ENCODE measurements around the gene SIPA1L3.
A peak's percentile ranks its signal among the peaks of the same experiment; 100 is the strongest.

Gene SIPA1L3

GRCh38 chr19:38206006-38206745, 299.2 kb downstream of the SIPA1L3 start:
- POLR2A ChIA-PET: no interaction called here
- H3K4me1 ChIP-seq (ENCODE audit: control extremely low read depth in 1 of 4, control insufficient read depth in 4 of 4, insufficient read depth in 4 of 4, low read length in 3 of 4): peaks cover 0 to 24% (median 18%) of the 10 kb centered on the region in 4 experiments
- H3K36me3 ChIP-seq (ENCODE audit: control insufficient read depth in 4 of 4, insufficient read depth in 4 of 4, low read length in 3 of 4): peaks cover 6 to 53% (median 25%) of the 10 kb centered on the region in 4 experiments
- no peak for DNase-seq
- no peak overlapping the region for H3K4me3 ChIP-seq (ENCODE audit: control insufficient read depth in 1 of 7, extremely low read depth in 1 of 7, insufficient read depth in 4 of 7, low read depth in 2 of 7, low read length in 6 of 7)
- no peaks in the 10 kb centered on the region for H3K9me3 ChIP-seq (ENCODE audit: control extremely low read depth in 1 of 5, control insufficient read depth in 4 of 5, insufficient read depth in 2 of 5, low read depth in 1 of 5, low read length in 4 of 5)
- peaks cover 0 to 31% (median 11%) of the 10 kb centered on the region in 5 experiments for H3K27me3 ChIP-seq (replicated peaks in 2 of 5; ENCODE audit: control insufficient read depth in 4 of 5, insufficient read depth in 5 of 5, low read length in 4 of 5)
- H3K27ac ChIP-seq (ENCODE audit: insufficient read depth in 1 of 2, low read depth in 1 of 2, low read length in 2 of 2, poor library complexity in 1 of 2, severe bottlenecking in 2 of 2): no peak overlapping the region
- WGBS (ENCODE audit: insufficient coverage): 98% methylated on average over 27 of the region's 36 CpGs
- CTCF ChIA-PET: interaction anchor here (1.1 kb wide), 1 partner anchor 21 kb away, joined by 4 read pairs; no protein-coding TSS in a partner anchor

GRCh38 chr19:38206928-38207327, 299.9 kb downstream of the SIPA1L3 start:
- peaks cover 0 to 38% (median 11%) of the 10 kb centered on the region in 5 experiments for H3K27me3 ChIP-seq (replicated peaks in 2 of 5; ENCODE audit: control insufficient read depth in 4 of 5, insufficient read depth in 5 of 5, low read length in 4 of 5)
- peaks cover 0 to 31% (median 23%) of the 10 kb centered on the region in 4 experiments for H3K4me1 ChIP-seq (ENCODE audit: control extremely low read depth in 1 of 4, control insufficient read depth in 4 of 4, insufficient read depth in 4 of 4, low read length in 3 of 4)
- ChIA-PET CTCF (interaction anchor here (1.1 kb wide), 1 partner anchor 21 kb away, joined by 4 read pairs; no protein-coding TSS in a partner anchor), POLR2A (no interaction called here)
- peaks cover 4 to 46% (median 18%) of the 10 kb centered on the region in 4 experiments for H3K36me3 ChIP-seq (ENCODE audit: control insufficient read depth in 4 of 4, insufficient read depth in 4 of 4, low read length in 3 of 4)
- H3K4me3 ChIP-seq (ENCODE audit: control insufficient read depth in 1 of 7, extremely low read depth in 1 of 7, insufficient read depth in 4 of 7, low read depth in 2 of 7, low read length in 6 of 7): no peak overlapping the region
- no peaks in the 10 kb centered on the region for H3K9me3 ChIP-seq (ENCODE audit: control extremely low read depth in 1 of 5, control insufficient read depth in 4 of 5, insufficient read depth in 2 of 5, low read depth in 1 of 5, low read length in 4 of 5)
- no peak overlapping the region for H3K27ac ChIP-seq (ENCODE audit: insufficient read depth in 1 of 2, low read depth in 1 of 2, low read length in 2 of 2, poor library complexity in 1 of 2, severe bottlenecking in 2 of 2)
- DNase-seq: no peak
- WGBS (ENCODE audit: insufficient coverage): 96% methylated on average over 15 of the region's 16 CpGs

GRCh38 chr19:38207543-38207942, 300.5 kb downstream of the SIPA1L3 start:
- Histone ChIP-seq H3K9me3 (ENCODE audit: control extremely low read depth in 1 of 5, control insufficient read depth in 4 of 5, insufficient read depth in 2 of 5, low read depth in 1 of 5, low read length in 4 of 5) (no peaks in the 10 kb centered on the region), H3K27me3 (replicated peaks in 2 of 5; ENCODE audit: control insufficient read depth in 4 of 5, insufficient read depth in 5 of 5, low read length in 4 of 5) (peaks cover 0 to 39% (median 11%) of the 10 kb centered on the region in 5 experiments), H3K4me1 (ENCODE audit: control extremely low read depth in 1 of 4, control insufficient read depth in 4 of 4, insufficient read depth in 4 of 4, low read length in 3 of 4) (peaks cover 0 to 34% (median 23%) of the 10 kb centered on the region in 4 experiments), H3K36me3 (ENCODE audit: control insufficient read depth in 4 of 4, insufficient read depth in 4 of 4, low read length in 3 of 4) (peaks cover 3 to 42% (median 16%) of the 10 kb centered on the region in 4 experiments), H3K4me3 (ENCODE audit: control insufficient read depth in 1 of 7, extremely low read depth in 1 of 7, insufficient read depth in 4 of 7, low read depth in 2 of 7, low read length in 6 of 7) (no peak overlapping the region), H3K27ac (ENCODE audit: insufficient read depth in 1 of 2, low read depth in 1 of 2, low read length in 2 of 2, poor library complexity in 1 of 2, severe bottlenecking in 2 of 2) (no peak overlapping the region)
- DNase-seq: no peak
- 96% methylated on average over 4 of the region's 12 CpGs for WGBS (ENCODE audit: insufficient coverage)
- ChIA-PET CTCF (no interaction called here), POLR2A (no interaction called here)

DNA sequence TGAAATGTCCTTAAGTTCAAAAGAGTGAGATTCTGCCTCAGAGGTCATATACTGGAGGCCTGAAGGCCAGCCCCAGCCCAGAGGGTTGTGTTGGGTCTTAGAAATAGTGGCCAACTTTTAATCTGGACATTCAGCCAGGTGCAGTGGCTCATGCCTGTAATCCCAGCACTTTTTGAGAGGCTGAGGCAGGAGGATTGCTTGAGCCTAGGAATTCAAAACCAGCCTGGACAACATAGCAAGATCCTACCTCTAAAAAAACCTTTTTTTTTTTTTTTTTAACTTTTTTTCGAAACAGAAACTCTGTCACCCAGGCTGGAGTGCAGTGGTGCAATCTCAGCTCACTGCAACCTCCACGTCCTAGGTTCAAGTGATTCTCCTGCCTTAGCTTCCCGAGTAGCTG, 301.6 kb downstream of the SIPA1L3 start:
- peaks cover 0 to 50% (median 13%) of the 10 kb centered on the region in 5 experiments for H3K27me3 ChIP-seq (replicated peaks in 2 of 5; ENCODE audit: control insufficient read depth in 4 of 5, insufficient read depth in 5 of 5, low read length in 4 of 5)

GRCh38 chr19:38209152-38209551, 302.1 kb downstream of the SIPA1L3 start:
- Histone ChIP-seq H3K27ac (ENCODE audit: insufficient read depth in 1 of 2, low read depth in 1 of 2, low read length in 2 of 2, poor library complexity in 1 of 2, severe bottlenecking in 2 of 2) (no peak overlapping the region), H3K4me3 (ENCODE audit: control insufficient read depth in 1 of 7, extremely low read depth in 1 of 7, insufficient read depth in 4 of 7, low read depth in 2 of 7, low read length in 6 of 7) (peak overlapping the region in 1 of 7 experiments; percentile 48), H3K4me1 (ENCODE audit: control extremely low read depth in 1 of 4, control insufficient read depth in 4 of 4, insufficient read depth in 4 of 4, low read length in 3 of 4) (peaks cover 0 to 48% (median 31%) of the 10 kb centered on the region in 4 experiments), H3K36me3 (ENCODE audit: control insufficient read depth in 4 of 4, insufficient read depth in 4 of 4, low read length in 3 of 4) (peaks cover 0 to 26% (median 6%) of the 10 kb centered on the region in 4 experiments), H3K27me3 (replicated peaks in 2 of 5; ENCODE audit: control insufficient read depth in 4 of 5, insufficient read depth in 5 of 5, low read length in 4 of 5) (peaks cover 0 to 50% (median 13%) of the 10 kb centered on the region in 5 experiments), H3K9me3 (ENCODE audit: control extremely low read depth in 1 of 5, control insufficient read depth in 4 of 5, insufficient read depth in 2 of 5, low read depth in 1 of 5, low read length in 4 of 5) (no peaks in the 10 kb centered on the region)
- ChIA-PET POLR2A (no interaction called here), CTCF (interaction anchor here (0.6 kb wide), 1 partner anchor 56 kb away, joined by 3 read pairs; no protein-coding TSS in a partner anchor)
- no peak for DNase-seq
- WGBS (ENCODE audit: insufficient coverage): 58% methylated on average over 5 of the region's 5 CpGs

More for the DNA sequence above, 301.6 kb downstream of the SIPA1L3 start:
- Histone ChIP-seq H3K4me3 (ENCODE audit: control insufficient read depth in 1 of 7, extremely low read depth in 1 of 7, insufficient read depth in 4 of 7, low read depth in 2 of 7, low read length in 6 of 7) (no peak overlapping the region), H3K9me3 (ENCODE audit: control extremely low read depth in 1 of 5, control insufficient read depth in 4 of 5, insufficient read depth in 2 of 5, low read depth in 1 of 5, low read length in 4 of 5) (no peaks in the 10 kb centered on the region), H3K27ac (ENCODE audit: insufficient read depth in 1 of 2, low read depth in 1 of 2, low read length in 2 of 2, poor library complexity in 1 of 2, severe bottlenecking in 2 of 2) (no peak overlapping the region), H3K4me1 (ENCODE audit: control extremely low read depth in 1 of 4, control insufficient read depth in 4 of 4, insufficient read depth in 4 of 4, low read length in 3 of 4) (peaks cover 0 to 44% (median 26%) of the 10 kb centered on the region in 4 experiments), H3K36me3 (ENCODE audit: control insufficient read depth in 4 of 4, insufficient read depth in 4 of 4, low read length in 3 of 4) (peaks cover 1 to 32% (median 9%) of the 10 kb centered on the region in 4 experiments)
- POLR2A ChIA-PET: no interaction called here
- DNase-seq: no peak
- 71% methylated on average over 2 of the region's 3 CpGs for WGBS (ENCODE audit: insufficient coverage)
- CTCF ChIA-PET: interaction anchor here (0.6 kb wide), 1 partner anchor 56 kb away, joined by 3 read pairs; no protein-coding TSS in a partner anchor

DNA sequence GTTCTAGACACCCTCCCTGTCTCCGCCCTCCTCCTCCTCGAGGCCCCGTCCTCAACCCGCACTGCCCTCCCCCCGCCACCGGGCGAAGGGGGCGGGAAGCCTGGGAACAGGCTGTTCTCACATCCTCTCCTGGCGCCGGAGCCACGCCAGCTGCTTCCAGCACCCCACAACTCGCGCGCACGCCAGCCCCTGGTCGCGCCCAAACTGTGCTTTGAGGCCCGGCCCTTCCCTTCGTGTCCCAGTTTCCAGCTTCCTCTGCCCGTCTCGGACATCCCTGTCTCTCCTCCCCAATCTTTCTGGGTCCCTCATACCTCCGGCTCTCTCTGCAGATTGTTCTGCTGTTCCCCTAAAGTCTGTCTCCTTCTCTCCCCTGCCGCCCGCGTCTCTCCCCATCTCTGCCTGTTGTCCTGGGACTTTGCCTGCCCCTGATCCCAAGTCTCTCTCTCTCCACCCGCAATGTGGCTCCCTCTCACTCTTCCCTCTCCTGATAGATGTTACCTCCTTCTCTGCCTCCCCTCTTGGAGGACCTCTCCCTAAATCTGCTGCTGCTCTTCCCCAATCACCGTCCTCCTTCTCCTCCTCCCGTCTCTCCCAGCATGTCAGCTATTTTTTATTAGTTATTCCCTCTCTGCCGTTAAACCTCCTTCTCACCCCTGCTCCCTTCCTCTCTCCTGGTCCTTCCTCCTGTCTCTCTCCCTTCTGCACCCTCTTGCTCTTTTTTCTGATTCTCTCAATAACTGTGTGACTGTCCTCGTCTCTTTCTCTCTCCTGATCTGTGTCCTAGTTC, 302.9 kb downstream of the SIPA1L3 start:
- Histone ChIP-seq H3K9me3 (ENCODE audit: control extremely low read depth in 1 of 5, control insufficient read depth in 4 of 5, insufficient read depth in 2 of 5, low read depth in 1 of 5, low read length in 4 of 5) (no peaks in the 10 kb centered on the region), H3K36me3 (ENCODE audit: control insufficient read depth in 4 of 4, insufficient read depth in 4 of 4, low read length in 3 of 4) (peaks cover 0 to 21% (median 5%) of the 10 kb centered on the region in 4 experiments), H3K4me3 (ENCODE audit: control insufficient read depth in 1 of 7, extremely low read depth in 1 of 7, insufficient read depth in 4 of 7, low read depth in 2 of 7, low read length in 6 of 7) (peak overlapping the region in 3 of 7 experiments; percentile 24 to 50 (median 43)), H3K27ac (ENCODE audit: insufficient read depth in 1 of 2, low read depth in 1 of 2, low read length in 2 of 2, poor library complexity in 1 of 2, severe bottlenecking in 2 of 2) (no peak overlapping the region), H3K4me1 (ENCODE audit: control extremely low read depth in 1 of 4, control insufficient read depth in 4 of 4, insufficient read depth in 4 of 4, low read length in 3 of 4) (peaks cover 0 to 53% (median 36%) of the 10 kb centered on the region in 4 experiments), H3K27me3 (replicated peaks in 2 of 5; ENCODE audit: control insufficient read depth in 4 of 5, insufficient read depth in 5 of 5, low read length in 4 of 5) (peaks cover 0 to 50% (median 13%) of the 10 kb centered on the region in 5 experiments)
- POLR2A ChIA-PET: no interaction called here
- no peak for DNase-seq
- CTCF ChIA-PET: no interaction called here
- 3% methylated on average over 29 of the region's 30 CpGs for WGBS (ENCODE audit: insufficient coverage)

Data from common myeloid progenitor, CD34-positive (primary cell).